GM18526 (cell line): ENCODE results near the gene CD48.

Experiments
- POLR2A ChIP-seq: IDR thresholded peaks from 3 replicates; pipeline ENCODE4 v1.6.1; 2011; ENCODE audit not compliant: insufficient read length; ENCODE audit errors: extremely low read depth

CD48 gene

DNA sequence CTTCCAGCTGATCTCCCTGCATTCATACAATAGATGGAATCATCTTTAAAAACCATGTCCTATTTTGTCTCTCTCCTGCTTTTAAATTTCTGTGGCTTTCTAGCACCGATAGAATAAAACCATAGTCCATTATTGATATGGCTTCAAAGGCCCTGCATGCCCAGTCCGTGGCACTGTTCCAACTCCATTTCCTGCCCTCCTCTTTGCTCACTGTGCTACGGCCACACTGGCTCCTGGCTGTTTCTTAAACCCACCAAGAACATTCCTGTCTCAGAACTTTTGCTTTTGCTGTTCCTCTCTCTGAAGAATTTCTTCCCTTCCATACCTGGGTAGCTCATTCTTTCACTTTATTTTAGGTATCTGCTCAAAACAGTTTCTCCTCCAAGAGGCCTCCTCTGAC, 72.0 kb downstream of the CD48 start:
- no peak for TF ChIP-seq POLR2A

DNA sequence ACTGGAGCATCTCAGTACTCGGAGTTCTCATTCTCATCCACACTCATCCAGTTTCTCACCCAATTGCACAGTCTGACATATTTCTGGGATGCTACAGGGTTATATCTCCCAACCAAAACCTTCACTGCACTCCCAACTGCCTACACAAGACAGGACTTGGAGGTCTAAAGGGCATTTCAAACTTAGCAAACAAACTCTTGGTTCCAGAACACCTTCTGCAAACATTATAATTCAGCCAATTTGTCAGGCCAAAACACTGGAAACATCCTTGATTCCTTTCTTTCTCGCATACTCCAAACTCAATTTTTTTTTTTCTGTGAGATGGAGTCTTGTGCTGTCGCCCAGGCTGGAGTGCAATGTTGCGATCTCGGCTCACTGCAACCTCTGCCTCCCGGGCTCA, 72.7 kb downstream of the CD48 start:
- TF ChIP-seq POLR2A: no peak

GRCh38 chr1:160638540-160638857, 73.1 kb downstream of the CD48 start:
- no peak for TF ChIP-seq POLR2A

- TF ChIP-seq POLR2A: peak; percentile 14
These were observed 73.6 kb downstream of the CD48 start for GRCh38 chr1:160637821-160638539.

- TF ChIP-seq POLR2A: no peak
These were observed 74.6 kb downstream of the CD48 start for GRCh38 chr1:160637065-160637464.

DNA sequence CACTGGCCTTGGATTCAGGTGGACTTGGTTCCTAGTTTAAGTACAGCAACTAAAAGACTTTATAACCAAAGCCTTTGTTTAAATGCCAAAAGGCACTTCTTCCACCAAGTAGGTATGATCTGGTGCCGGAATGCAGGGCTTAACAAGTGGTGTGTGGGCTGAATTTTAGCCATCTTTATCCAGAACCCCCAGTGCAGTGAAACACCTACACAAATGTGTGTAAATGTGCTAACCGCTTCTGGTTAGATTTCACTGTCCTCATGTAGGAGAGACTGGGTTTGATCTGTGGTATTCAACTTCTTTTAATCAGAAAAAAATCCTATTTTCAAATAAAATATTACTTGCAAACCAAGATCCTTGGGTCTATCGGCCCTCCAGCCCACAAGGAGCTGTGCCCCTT, 75.1 kb downstream of the CD48 start:
- TF ChIP-seq POLR2A: no peak

GRCh38 chr1:160636076-160636475, 75.5 kb downstream of the CD48 start:
- TF ChIP-seq POLR2A: no peak

DNA sequence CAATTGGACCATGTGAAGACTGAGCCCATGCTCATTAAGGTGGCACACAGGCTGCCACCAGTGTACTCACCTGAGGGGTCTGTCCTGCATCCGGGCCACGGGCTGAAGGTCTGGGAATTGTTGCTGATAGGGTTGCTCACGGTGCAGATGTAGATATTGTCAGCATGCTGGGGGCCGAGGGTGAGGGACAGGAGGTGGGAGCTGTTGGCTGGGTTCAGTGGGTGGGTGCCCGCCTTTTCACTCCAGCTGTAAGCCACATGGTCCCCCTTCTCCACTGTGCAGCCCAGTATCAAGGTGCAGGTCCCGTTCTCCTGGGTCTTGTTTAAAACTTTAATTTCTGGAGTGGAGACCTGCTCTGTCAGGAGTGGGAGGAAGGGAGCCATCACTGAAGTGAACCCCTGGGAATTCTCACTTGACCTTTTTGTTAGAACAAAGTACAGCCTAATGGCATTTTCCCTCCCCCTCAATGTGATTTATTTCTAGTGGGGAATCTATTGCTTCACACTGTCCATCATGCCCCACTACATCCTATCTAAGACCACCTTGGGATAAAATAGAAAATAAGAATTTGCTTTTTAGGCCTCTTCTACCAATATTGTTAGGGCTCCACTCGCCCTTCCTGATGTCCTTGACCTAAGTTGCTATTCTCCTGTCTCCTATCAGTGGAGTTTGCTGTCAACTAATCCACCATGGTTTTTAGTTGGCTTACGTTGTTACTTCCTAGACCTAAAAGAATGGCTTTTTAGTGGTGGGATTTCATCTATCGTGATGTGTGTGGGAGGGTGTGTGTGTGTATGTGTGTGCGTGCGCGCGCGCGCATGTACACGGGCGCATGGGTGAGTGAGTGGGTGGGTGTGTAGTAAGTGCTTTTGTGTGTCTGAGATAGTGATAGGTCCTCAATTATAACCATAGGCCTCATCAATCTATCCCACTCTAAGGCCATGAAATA, 76.8 kb downstream of the CD48 start:
- TF ChIP-seq POLR2A: peak; percentile 47

DNA sequence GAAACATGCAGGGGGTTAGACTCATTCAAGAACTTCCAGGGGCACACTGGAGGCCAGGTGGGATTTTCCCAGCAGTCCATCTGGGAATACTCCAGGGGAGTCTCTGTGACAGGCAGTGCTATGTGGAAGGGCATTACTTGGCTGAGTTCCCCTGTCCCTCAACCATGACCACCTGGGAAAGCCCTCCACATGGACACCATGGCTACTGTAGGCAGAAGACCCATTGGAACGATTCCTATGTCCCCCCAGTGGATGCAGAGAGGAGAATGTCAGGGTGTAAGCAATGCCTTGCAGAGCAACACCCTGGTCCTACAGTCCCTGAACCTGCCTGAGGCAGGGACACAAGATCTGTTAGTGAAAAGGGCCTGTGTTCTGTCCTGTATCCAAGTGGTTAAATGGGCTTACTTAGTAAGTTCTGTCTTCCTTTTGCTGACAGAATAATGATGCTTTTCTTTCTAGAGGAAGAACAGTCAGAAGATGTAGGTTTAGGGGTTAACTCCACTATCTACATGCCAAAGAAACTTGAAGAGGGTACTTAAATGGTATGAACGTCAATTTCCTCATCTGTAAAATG, 78.2 kb downstream of the CD48 start:
- TF ChIP-seq POLR2A: peak; percentile 11

- peak; percentile 27 for TF ChIP-seq POLR2A
These were observed 79.5 kb downstream of the CD48 start for GRCh38 chr1:160631983-160632625.

GRCh38 chr1:160630523-160631451, 80.8 kb downstream of the CD48 start:
- TF ChIP-seq POLR2A: no peak

- peak; percentile 10 for TF ChIP-seq POLR2A
These were observed 82.1 kb downstream of the CD48 start for GRCh38 chr1:160629286-160630210.

GRCh38 chr1:160628799-160629263, 82.8 kb downstream of the CD48 start:
- peak; percentile 7 for TF ChIP-seq POLR2A
